HepG2 (cell line): Measurements from ENCODE around the gene CD7. TPM values are rescaled to one million over a fixed set of nuclear protein-coding genes. Genes with fewer than 3 reads are reported as not detected.

Experiments used
- ETV6 ChIP-seq: sonication (generic); formaldehyde crosslinking; conservative IDR thresholded peaks from 2 replicates; pipeline ENCODE4 v1.4.0; 2020; ENCODE audit warnings: missing genetic modification reagents
- GABPA ChIP-seq, 2 experiments: IDR thresholded peaks; 2 replicates each; pipeline ENCODE4 v1.6.1; 2011 to 2016; ENCODE audit warnings: low read depth in 2 of 2, low read length in 1 of 2, missing biosample characterization in 1 of 2, missing genetic modification characterization in 1 of 2
- HBP1 ChIP-seq: IDR thresholded peaks from 2 replicates; pipeline ENCODE4 v1.6.1; 2016; ENCODE audit warnings: low read depth, control low read depth
- KLF13 ChIP-seq: sonication (generic); formaldehyde crosslinking; IDR thresholded peaks from 2 replicates; pipeline ENCODE4 v1.4.0; 2020; ENCODE audit warnings: mild to moderate bottlenecking, missing genetic modification reagents
- MBNL3 ChIP-seq: fragments of 250-450 bp; sonication (Bioruptor Pico); conservative IDR thresholded peaks from 2 replicates; pipeline ENCODE4 v1.8.0; 2022; ENCODE audit warnings: mild to moderate bottlenecking, inconsistent platforms
- NFAT5 ChIP-seq: sonication (generic); formaldehyde crosslinking; IDR thresholded peaks from 2 replicates; pipeline ENCODE4 v1.4.0; 2020; ENCODE audit warnings: missing genetic modification reagents
- POLR2AphosphoS5 ChIP-seq: IDR thresholded peaks from 2 replicates; pipeline ENCODE4 v1.6.1; 2012; ENCODE audit warnings: low read depth, low read length
- PRDM10 ChIP-seq: sonication (generic); formaldehyde crosslinking; IDR thresholded peaks from 2 replicates; pipeline ENCODE4 v1.4.0; 2020; ENCODE audit warnings: low read depth, missing genetic modification reagents
- YY1 ChIP-seq: IDR thresholded peaks from 2 replicates; pipeline ENCODE4 v1.6.1; 2011; ENCODE audit warnings: low read length, low read depth, moderate library complexity, mild to moderate bottlenecking; ENCODE audit not compliant: insufficient read depth, insufficient replicate concordance
- ZNF235 ChIP-seq: sonication (generic); formaldehyde crosslinking; IDR thresholded peaks from 2 replicates; pipeline ENCODE4 v1.8.1; 2023; ENCODE audit warnings: mild to moderate bottlenecking, missing genetic modification reagents, borderline replicate concordance
- ZNF766 ChIP-seq: sonication (generic); formaldehyde crosslinking; IDR thresholded peaks from 2 replicates; pipeline ENCODE4 v1.5.0; 2020; ENCODE audit warnings: missing genetic modification reagents, borderline replicate concordance
- ZSCAN5A ChIP-seq: sonication (generic); formaldehyde crosslinking; IDR thresholded peaks from 2 replicates; pipeline ENCODE4 v1.8.0; 2022; ENCODE audit warnings: mild to moderate bottlenecking, missing genetic modification reagents, borderline replicate concordance
- polyA plus RNA-seq, 8 experiments: library from polyadenylated mRNA; depleted of rRNA in 3 of 8; stranded (reverse) in 7 of 8; unstranded in 1 of 8; fragments of >200 nt; fragmentation: Illumina TruSeq in 4 of 8; extraction: Trizol in 4 of 8; gene quantifications; 2 replicates each; pipeline versions ENCODE4 v1.2.1 to v1.2.3, GENCODE V29; 2011 to 2016; ENCODE audit warnings: low read depth in 4 of 8, missing spikeins in 1 of 8, mixed read lengths in 1 of 8; ENCODE audit not compliant: insufficient read depth in 1 of 8
- total RNA-seq, 5 experiments: library from RNA; depleted of rRNA; stranded (reverse); fragments of >200 nt; fragmentation: Illumina TruSeq; extraction: Trizol; gene quantifications; 2 replicates each; pipeline ENCODE4 v1.2.3, GENCODE V29; 2016; ENCODE audit warnings: low read depth in 1 of 5

Gene CD7
- total and polyA plus RNA-seq, 2 of the 13 experiments (the other 11 are each of a cell fraction or from before 2014, with no cell fraction given) = 67.6 to 76.4 TPM

GRCh38 chr17:82304826-82305726 lies 12.3 kb downstream of the CD7 start (continued):
- TF ChIP-seq ZNF766 (CRISPR knock-in tag) (peak; percentile 27; the same call in 1 of the 2 replicates), POLR2AphosphoS5 (no peak), ETV6 (CRISPR knock-in tag) (no peak), HBP1 (CRISPR knock-in tag) (0 out of 2 replicates have a peak, but pooled peaks have one; percentile 36), GABPA (IDR thresholded peaks at IDR 0.05; ENCODE audit: low read depth, low read length) (no peak), GABPA (CRISPR knock-in tag; IDR thresholded peaks at IDR 0.05; ENCODE audit: low read depth) (no peak), MBNL3 (no peak), YY1 (no peak), ZNF235 (CRISPR knock-in tag) (no peak), ZSCAN5A (CRISPR knock-in tag) (no peak), PRDM10 (CRISPR knock-in tag) (peak; percentile 36; the same call in 1 of the 2 replicates), KLF13 (CRISPR knock-in tag) (no peak), NFAT5 (CRISPR knock-in tag) (0 out of 2 replicates have a peak, but pooled peaks have one; percentile 63)
